Neural cell (in vitro differentiated cells): ENCODE measurements around the gene SRD5A1. TPM values are rescaled to one million over a fixed set of nuclear protein-coding genes. Genes with fewer than 3 reads are reported as not detected.

ENCODE experiments used
- H2AFZ ChIP-seq: fragments of 200-600, 300-800 bp; sonication (generic), shearing (Covaris generic); 2 replicates; pipeline ENCODE4 v1.6.0; 2014; ENCODE audit warnings: low read depth, mild to moderate bottlenecking, antibody characterized with exemption, low read length, moderate library complexity
- H3F3A ChIP-seq: fragments of 200-600 bp; shearing (Covaris generic); 2 replicates; pipeline ENCODE4 v1.6.1; 2016; ENCODE audit warnings: mild to moderate bottlenecking, moderate library complexity, mixed read lengths, antibody characterized with exemption, low read length; ENCODE audit not compliant: insufficient read depth, poor library complexity, severe bottlenecking
- H3K27ac ChIP-seq: fragments of 200-600, 300-800 bp; sonication (generic), shearing (Covaris generic); 2 replicates; pipeline ENCODE4 v1.5.1; 2014; ENCODE audit warnings: mild to moderate bottlenecking, low read length, moderate library complexity
- H3K27me3 ChIP-seq: fragments of 300-800, 200-600 bp; sonication (generic), shearing (Covaris generic); 2 replicates; pipeline ENCODE4 v1.6.0; 2014; ENCODE audit warnings: mild to moderate bottlenecking, low read depth, low read length, moderate library complexity; ENCODE audit not compliant: insufficient read depth
- H3K36me3 ChIP-seq: fragments of 300-800, 200-600 bp; sonication (generic), shearing (Covaris generic); 2 replicates; pipeline ENCODE4 v1.5.1; 2014; ENCODE audit warnings: mild to moderate bottlenecking, antibody characterized with exemption, low read length, moderate library complexity; ENCODE audit not compliant: insufficient read depth
- H3K4me2 ChIP-seq: fragments of 300-800, 200-600 bp; sonication (generic), shearing (Covaris generic); 2 replicates; pipeline ENCODE4 v1.6.0; 2014; ENCODE audit warnings: mild to moderate bottlenecking, low read length
- H3K4me3 ChIP-seq: fragments of 300-800, 200-600 bp; sonication (generic), shearing (Covaris generic); 2 replicates; pipeline ENCODE4 v1.5.1; 2014; ENCODE audit warnings: mild to moderate bottlenecking, low read length, moderate library complexity
- H3K79me2 ChIP-seq: fragments of 200-600 bp; shearing (Covaris generic); replicated peaks from 2 replicates; pipeline ENCODE4 v1.6.0; 2014; ENCODE audit warnings: mild to moderate bottlenecking, low read length, moderate library complexity; ENCODE audit not compliant: insufficient read depth
- H3K9ac ChIP-seq: fragments of 300-800, 200-600 bp; sonication (generic), shearing (Covaris generic); 2 replicates; pipeline ENCODE4 v1.6.1; 2016; ENCODE audit warnings: mild to moderate bottlenecking, low read length, mixed read lengths
- H3K9me2 ChIP-seq: fragments of 200-600 bp; shearing (Covaris generic); 2 replicates; pipeline ENCODE4 v1.6.1; 2016; ENCODE audit warnings: mild to moderate bottlenecking, low read length, mixed read lengths; ENCODE audit not compliant: insufficient read depth
- H3K9me3 ChIP-seq: fragments of 200-600, 300-800 bp; sonication (generic), shearing (Covaris generic); 2 replicates; pipeline ENCODE4 v1.6.1; 2016; ENCODE audit warnings: mild to moderate bottlenecking, mixed run types, low read length, moderate library complexity, mixed read lengths
- H4K20me1 ChIP-seq: fragments of 200-600 bp; shearing (Covaris generic); 2 replicates; pipeline ENCODE4 v1.6.1; 2016; ENCODE audit warnings: mild to moderate bottlenecking, mixed run types; ENCODE audit not compliant: insufficient read depth
- EP300 ChIP-seq: fragments of 450-650 bp; conservative IDR thresholded peaks from 2 replicates; pipeline ENCODE4 v1.6.1; 2014; ENCODE audit warnings: antibody characterized with exemption, mild to moderate bottlenecking, moderate library complexity; ENCODE audit not compliant: poor library complexity, severe bottlenecking
- EZH2 ChIP-seq: fragments of 200-600, 300-800 bp; shearing (Covaris generic), sonication (generic); IDR thresholded peaks from 2 replicates; pipeline ENCODE4 v1.6.1; 2014; ENCODE audit warnings: antibody characterized with exemption, low read length, borderline replicate concordance, mild to moderate bottlenecking; ENCODE audit not compliant: insufficient read depth, poor library complexity, severe bottlenecking
- MXI1 ChIP-seq: fragments of 450-650 bp; conservative IDR thresholded peaks from 2 replicates; pipeline ENCODE4 v1.6.1; 2014; ENCODE audit warnings: antibody characterized with exemption, mild to moderate bottlenecking; ENCODE audit not compliant: poor library complexity, severe bottlenecking
- POLR2AphosphoS5 ChIP-seq: IDR thresholded peaks from 2 replicates; pipeline ENCODE4 v1.6.1; 2012
- RAD21 ChIP-seq: fragments of 450-650 bp; conservative IDR thresholded peaks from 2 replicates; pipeline ENCODE4 v1.6.1; 2014; ENCODE audit warnings: antibody characterized with exemption, mild to moderate bottlenecking, moderate library complexity
- SMC3 ChIP-seq: fragments of 450-650 bp; conservative IDR thresholded peaks from 2 replicates; pipeline ENCODE4 v1.6.1; 2014; ENCODE audit warnings: antibody characterized with exemption, mild to moderate bottlenecking, moderate library complexity; ENCODE audit not compliant: poor library complexity
- TAF1 ChIP-seq: IDR thresholded peaks from 2 replicates; pipeline ENCODE4 v1.6.1; 2012; ENCODE audit warnings: low read depth
- polyA plus RNA-seq: library from polyadenylated mRNA; depleted of rRNA; stranded (reverse); fragments of >200 nt; gene quantifications from 2 replicates; pipeline ENCODE4 v1.2.3, GENCODE V29; 2014
- TF ChIP-seq, protein P1 (sequence below): fragments of 450-650 bp; IDR thresholded peaks from 2 replicates; pipeline ENCODE4 v1.5.1; 2014; ENCODE audit warnings: antibody characterized with exemption, mild to moderate bottlenecking, moderate library complexity; ENCODE audit not compliant: poor library complexity, severe bottlenecking
- TF ChIP-seq, protein P2 (sequence below): IDR thresholded peaks from 2 replicates; pipeline ENCODE4 v1.6.1; 2012; ENCODE audit warnings: borderline replicate concordance

Gene SRD5A1
- polyA plus RNA-seq, 1 donor from 2014 or later = 122 TPM

DNA sequence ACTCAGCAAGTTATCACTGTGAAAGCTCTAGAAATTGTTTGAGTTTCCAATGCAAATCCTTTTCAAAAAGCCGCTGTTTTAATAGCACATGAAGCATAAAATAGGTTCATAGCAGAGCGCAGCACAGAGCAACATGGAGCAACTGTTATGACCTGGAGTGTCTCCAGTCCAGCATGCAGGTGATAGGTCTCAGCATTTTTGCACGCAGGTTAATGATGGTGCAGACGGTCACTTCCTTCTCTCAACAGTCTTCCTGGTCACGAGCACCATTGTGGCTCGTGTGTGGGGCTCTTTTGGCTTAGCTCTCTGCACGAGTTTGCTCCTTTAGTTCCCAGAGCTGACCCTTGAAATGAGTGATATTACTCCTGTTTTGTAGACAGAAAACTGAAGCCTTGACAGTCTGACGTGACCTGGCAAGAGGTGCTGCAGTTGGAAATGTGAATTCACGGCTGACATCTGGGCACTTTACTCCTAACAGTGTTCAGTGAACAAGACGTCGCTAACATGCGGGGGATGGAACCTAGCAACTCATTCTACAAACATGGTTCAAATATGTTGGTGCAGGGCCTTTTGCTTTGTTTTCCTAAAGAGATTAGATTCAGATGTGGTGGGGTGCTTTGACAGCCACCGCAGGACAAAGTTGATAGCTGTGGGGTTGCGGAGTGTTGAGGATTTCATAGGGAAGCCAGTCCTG is 90.0 kb downstream of the SRD5A1 start:
- TF ChIP-seq, protein P1, sequence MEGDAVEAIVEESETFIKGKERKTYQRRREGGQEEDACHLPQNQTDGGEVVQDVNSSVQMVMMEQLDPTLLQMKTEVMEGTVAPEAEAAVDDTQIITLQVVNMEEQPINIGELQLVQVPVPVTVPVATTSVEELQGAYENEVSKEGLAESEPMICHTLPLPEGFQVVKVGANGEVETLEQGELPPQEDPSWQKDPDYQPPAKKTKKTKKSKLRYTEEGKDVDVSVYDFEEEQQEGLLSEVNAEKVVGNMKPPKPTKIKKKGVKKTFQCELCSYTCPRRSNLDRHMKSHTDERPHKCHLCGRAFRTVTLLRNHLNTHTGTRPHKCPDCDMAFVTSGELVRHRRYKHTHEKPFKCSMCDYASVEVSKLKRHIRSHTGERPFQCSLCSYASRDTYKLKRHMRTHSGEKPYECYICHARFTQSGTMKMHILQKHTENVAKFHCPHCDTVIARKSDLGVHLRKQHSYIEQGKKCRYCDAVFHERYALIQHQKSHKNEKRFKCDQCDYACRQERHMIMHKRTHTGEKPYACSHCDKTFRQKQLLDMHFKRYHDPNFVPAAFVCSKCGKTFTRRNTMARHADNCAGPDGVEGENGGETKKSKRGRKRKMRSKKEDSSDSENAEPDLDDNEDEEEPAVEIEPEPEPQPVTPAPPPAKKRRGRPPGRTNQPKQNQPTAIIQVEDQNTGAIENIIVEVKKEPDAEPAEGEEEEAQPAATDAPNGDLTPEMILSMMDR = no peak
- TF ChIP-seq MXI1 (no peak), SMC3 (no peak), EZH2 (no peak), RAD21 (no peak), TAF1 (no peak), EP300 (no peak), POLR2AphosphoS5 (no peak)
- TF ChIP-seq, protein P2, sequence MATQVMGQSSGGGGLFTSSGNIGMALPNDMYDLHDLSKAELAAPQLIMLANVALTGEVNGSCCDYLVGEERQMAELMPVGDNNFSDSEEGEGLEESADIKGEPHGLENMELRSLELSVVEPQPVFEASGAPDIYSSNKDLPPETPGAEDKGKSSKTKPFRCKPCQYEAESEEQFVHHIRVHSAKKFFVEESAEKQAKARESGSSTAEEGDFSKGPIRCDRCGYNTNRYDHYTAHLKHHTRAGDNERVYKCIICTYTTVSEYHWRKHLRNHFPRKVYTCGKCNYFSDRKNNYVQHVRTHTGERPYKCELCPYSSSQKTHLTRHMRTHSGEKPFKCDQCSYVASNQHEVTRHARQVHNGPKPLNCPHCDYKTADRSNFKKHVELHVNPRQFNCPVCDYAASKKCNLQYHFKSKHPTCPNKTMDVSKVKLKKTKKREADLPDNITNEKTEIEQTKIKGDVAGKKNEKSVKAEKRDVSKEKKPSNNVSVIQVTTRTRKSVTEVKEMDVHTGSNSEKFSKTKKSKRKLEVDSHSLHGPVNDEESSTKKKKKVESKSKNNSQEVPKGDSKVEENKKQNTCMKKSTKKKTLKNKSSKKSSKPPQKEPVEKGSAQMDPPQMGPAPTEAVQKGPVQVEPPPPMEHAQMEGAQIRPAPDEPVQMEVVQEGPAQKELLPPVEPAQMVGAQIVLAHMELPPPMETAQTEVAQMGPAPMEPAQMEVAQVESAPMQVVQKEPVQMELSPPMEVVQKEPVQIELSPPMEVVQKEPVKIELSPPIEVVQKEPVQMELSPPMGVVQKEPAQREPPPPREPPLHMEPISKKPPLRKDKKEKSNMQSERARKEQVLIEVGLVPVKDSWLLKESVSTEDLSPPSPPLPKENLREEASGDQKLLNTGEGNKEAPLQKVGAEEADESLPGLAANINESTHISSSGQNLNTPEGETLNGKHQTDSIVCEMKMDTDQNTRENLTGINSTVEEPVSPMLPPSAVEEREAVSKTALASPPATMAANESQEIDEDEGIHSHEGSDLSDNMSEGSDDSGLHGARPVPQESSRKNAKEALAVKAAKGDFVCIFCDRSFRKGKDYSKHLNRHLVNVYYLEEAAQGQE = no peak
- Histone ChIP-seq H3K9me3 (no peaks in the 10 kb centered on the region), H2AFZ (no peak overlapping the region), H3K4me3 (peak overlapping the region; percentile 10), H3K27me3 (no peaks in the 10 kb centered on the region), H3K36me3 (no peaks in the 10 kb centered on the region), H4K20me1 (peaks cover 12% of the 10 kb centered on the region), H3K27ac (no peak overlapping the region), H3K9me2 (no peaks in the 10 kb centered on the region), H3K9ac (no peak overlapping the region), H3F3A (no peaks in the 10 kb centered on the region), H3K4me2 (no peak overlapping the region), H3K79me2 (peaks cover 82% of the 10 kb centered on the region)

DNA sequence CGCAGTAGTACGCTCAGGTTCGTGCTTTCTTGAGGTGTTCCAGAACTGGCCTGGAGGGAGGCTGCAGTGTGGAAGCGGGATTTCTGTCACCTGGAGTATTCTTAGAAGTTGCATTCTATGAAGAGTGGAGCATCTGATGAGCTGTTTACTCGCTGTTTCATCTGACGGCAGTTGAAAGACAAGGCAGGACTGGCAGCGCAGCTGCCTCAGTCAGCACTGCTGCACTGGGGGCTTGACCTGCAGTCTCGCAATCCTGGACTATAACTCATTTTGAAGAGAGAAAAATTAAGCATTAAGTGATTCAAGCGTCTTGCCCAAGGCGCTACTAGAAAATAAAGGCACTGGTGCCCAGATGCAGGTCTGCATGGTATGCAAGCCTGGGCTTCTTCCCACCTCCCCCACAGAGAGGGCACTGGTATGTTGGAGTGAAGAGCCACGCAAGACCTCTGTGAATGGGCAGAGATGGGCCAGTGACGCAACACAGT is 90.6 kb downstream of the SRD5A1 start:
- peaks cover 82% of the 10 kb centered on the region for H3K79me2 ChIP-seq
- no peak overlapping the region for H3K9ac ChIP-seq
- no peaks in the 10 kb centered on the region for H3K27me3 ChIP-seq
- peaks cover 15% of the 10 kb centered on the region for H4K20me1 ChIP-seq
- no peaks in the 10 kb centered on the region for H3F3A ChIP-seq
- no peak overlapping the region for H2AFZ ChIP-seq
- no peaks in the 10 kb centered on the region for H3K9me3 ChIP-seq
- TF ChIP-seq RAD21 = no peak
- TF ChIP-seq EZH2 = no peak
- TF ChIP-seq, protein P1 = no peak
- TF ChIP-seq SMC3 = no peak
- TF ChIP-seq TAF1 = no peak
- TF ChIP-seq, protein P2 = no peak
- H3K4me2 ChIP-seq = no peak overlapping the region
- H3K4me3 ChIP-seq = no peak overlapping the region
- H3K9me2 ChIP-seq = no peaks in the 10 kb centered on the region
- H3K36me3 ChIP-seq = no peaks in the 10 kb centered on the region
- no peak overlapping the region for H3K27ac ChIP-seq
